CD8-positive, alpha-beta memory T cell (primary cell): Measurements from ENCODE around the gene VPS11. TPM values are rescaled to one million over a fixed set of nuclear protein-coding genes. Genes with fewer than 3 reads are reported as not detected.
A peak's percentile ranks its signal among the peaks of the same experiment; 100 is the strongest.

ENCODE experiments used
- CTCF ChIA-PET: fragments of 350-600 bp; sonication (Branson Sonifier 250); formaldehyde crosslinking; loops from one replicate; lab custom pipeline; 2021; ENCODE audit warnings: antibody characterized with exemption; lab: Charles Lee
- POLR2A ChIA-PET: fragments of 350-600 bp; sonication (Branson Sonifier 250); formaldehyde crosslinking; loops from one replicate; lab custom pipeline; 2021; ENCODE audit warnings: antibody characterized with exemption; lab: Charles Lee
- DNase-seq, 5 donors: peaks; one replicate each; pipeline versions ENCODE4 v3.0.0 to v3.0.0-alpha.2; 2020 to 2022; ENCODE audit warnings: mixed read lengths in 1 of 5
- H3K27ac ChIP-seq: one replicate; pipeline ENCODE4 v1.7.0; 2013; ENCODE audit warnings: low read depth, mild to moderate bottlenecking, low read length, moderate library complexity
- H3K27me3 ChIP-seq: 2 replicates; pipeline ENCODE4 v1.7.0; 2013; ENCODE audit warnings: low read length, mild to moderate bottlenecking; ENCODE audit not compliant: insufficient read depth, poor library complexity, severe bottlenecking
- H3K36me3 ChIP-seq: 2 replicates; pipeline ENCODE4 v1.7.0; 2013; ENCODE audit warnings: mild to moderate bottlenecking, low read length, moderate library complexity; ENCODE audit not compliant: insufficient read depth
- H3K4me1 ChIP-seq: 2 replicates; pipeline ENCODE4 v1.7.0; 2013; ENCODE audit warnings: mild to moderate bottlenecking, low read length, moderate library complexity; ENCODE audit not compliant: insufficient read depth
- H3K4me3 ChIP-seq: 2 replicates; pipeline ENCODE4 v1.7.0; 2013; ENCODE audit warnings: mild to moderate bottlenecking, low read length
- H3K9me3 ChIP-seq: 2 replicates; pipeline ENCODE4 v1.7.0; 2013; ENCODE audit warnings: mild to moderate bottlenecking, low read length
- H3K27ac Mint-ChIP-seq, 8 donors: one replicate each; pipeline ENCODE4 v1.8.0; 2020 to 2021; ENCODE audit warnings: mixed read lengths in 8 of 8, mild to moderate bottlenecking in 6 of 8, inconsistent platforms in 3 of 8, moderate library complexity in 3 of 8
- H3K27me3 Mint-ChIP-seq, 2 donors: one replicate each; pipeline ENCODE4 v1.8.0; 2020 to 2021; ENCODE audit warnings: mixed read lengths in 2 of 2, mild to moderate bottlenecking in 1 of 2, moderate library complexity in 1 of 2
- H3K36me3 Mint-ChIP-seq, 3 donors: one replicate each; pipeline ENCODE4 v1.8.0; 2020 to 2021; ENCODE audit warnings: mixed read lengths in 3 of 3, inconsistent platforms in 1 of 3, mild to moderate bottlenecking in 1 of 3
- H3K4me1 Mint-ChIP-seq, 3 donors: one replicate each; pipeline ENCODE4 v1.8.0; 2020 to 2021; ENCODE audit warnings: mixed read lengths in 3 of 3, inconsistent platforms in 1 of 3, mild to moderate bottlenecking in 1 of 3
- H3K4me3 Mint-ChIP-seq, 7 donors: one replicate each; pipeline ENCODE4 v1.8.0; 2020 to 2021; ENCODE audit warnings: mixed read lengths in 7 of 7, mild to moderate bottlenecking in 6 of 7, moderate library complexity in 4 of 7, inconsistent platforms in 2 of 7
- H3K9me3 Mint-ChIP-seq, 5 donors: one replicate each; pipeline ENCODE4 v1.8.0; 2020 to 2022; ENCODE audit warnings: mixed read lengths in 5 of 5, mild to moderate bottlenecking in 3 of 5, moderate library complexity in 2 of 5, inconsistent platforms in 1 of 5
- polyA plus RNA-seq: library from polyadenylated mRNA; unstranded; fragments of 300-500 nt; fragmentation: Illumina TruSeq; gene quantifications from one replicate; pipeline ENCODE4 v1.2.3, GENCODE V29; 2021
- total RNA-seq, 2 experiments: library from RNA; stranded (reverse); gene quantifications; one replicate each; pipeline ENCODE4 v1.2.3, GENCODE V29; 2021

Gene VPS11
- total and polyA plus RNA-seq, 3 experiments from 2014 or later, result 25.3 to 51.5 (median 26.0) TPM

GRCh38 chr11:119118227-119118626 is 50.6 kb downstream of the VPS11 start:
- ChIA-PET POLR2A (interaction anchor here (2.2 kb wide), 1 partner anchor 11 kb away, joined by 9 read pairs; the partner anchor contains the start of gene C2CD2L), CTCF (interaction anchor here (1.0 to 1.2 kb wide), 2 partner anchors 16 to 206 kb away, joined by 3 to 5 read pairs; partner anchors contain the start of gene DPAGT1)
- H3K9me3 Mint-ChIP-seq, result no peaks in the 10 kb centered on the region
- no peak for DNase-seq
- H3K4me3 Mint-ChIP-seq, result no peak overlapping the region
- peaks cover 36 to 41% (median 38%) of the 10 kb centered on the region in 3 donors for H3K4me1 Mint-ChIP-seq
- peaks cover 0 to 43% (median 12%) of the 10 kb centered on the region in 3 donors for H3K36me3 Mint-ChIP-seq
- H3K27ac Mint-ChIP-seq, result peak overlapping the region in 1 of 8 donors; percentile 24
- peaks cover 0 to 2% of the 10 kb centered on the region in 2 donors for H3K27me3 Mint-ChIP-seq
- Histone ChIP-seq H3K4me1 (peaks cover 50% of the 10 kb centered on the region), H3K27me3 (no peaks in the 10 kb centered on the region), H3K27ac (no peak overlapping the region), H3K36me3 (peaks cover 10% of the 10 kb centered on the region), H3K9me3 (no peaks in the 10 kb centered on the region), H3K4me3 (no peak overlapping the region)

GRCh38 chr11:119118946-119119345 is 51.3 kb downstream of the VPS11 start:
- no peaks in the 10 kb centered on the region for H3K27me3 ChIP-seq
- no peaks in the 10 kb centered on the region for H3K9me3 ChIP-seq
- Mint-ChIP-seq H3K4me1 (peaks cover 39 to 48% (median 42%) of the 10 kb centered on the region in 3 donors), H3K27me3 (peaks cover 0 to 2% of the 10 kb centered on the region in 2 donors), H3K27ac (peak overlapping the region in 1 of 8 donors; percentile 12), H3K4me3 (peak overlapping the region in 1 of 7 donors; percentile 16), H3K36me3 (peaks cover 0 to 42% (median 11%) of the 10 kb centered on the region in 3 donors), H3K9me3 (no peaks in the 10 kb centered on the region)
- H3K27ac ChIP-seq, result no peak overlapping the region
- no peak for DNase-seq
- CTCF ChIA-PET, result interaction anchor here (1.0 to 3.1 kb wide), 3 partner anchors 7 to 205 kb away, joined by 3 to 8 read pairs (median 5); partner anchors contain the start of gene DPAGT1
- peaks cover 47% of the 10 kb centered on the region for H3K4me1 ChIP-seq
- POLR2A ChIA-PET, result interaction anchor here (1.0 to 2.2 kb wide), 2 partner anchors 12 to 51 kb away, joined by 5 to 9 read pairs; partner anchors contain the start of genes C2CD2L and VPS11
- H3K36me3 ChIP-seq, result peaks cover 3% of the 10 kb centered on the region
- no peak overlapping the region for H3K4me3 ChIP-seq

GRCh38 chr11:119120639-119121007 is 53.0 kb downstream of the VPS11 start:
- Mint-ChIP-seq H3K9me3 (no peaks in the 10 kb centered on the region), H3K27ac (peak overlapping the region; percentile 72 to 97 (median 96)), H3K4me3 (peak overlapping the region; percentile 85 to 95 (median 94)), H3K4me1 (peaks cover 35 to 46% (median 43%) of the 10 kb centered on the region in 3 donors), H3K27me3 (peaks cover 0 to 2% of the 10 kb centered on the region in 2 donors), H3K36me3 (peaks cover 0 to 44% (median 4%) of the 10 kb centered on the region in 3 donors)
- peak overlapping the region; percentile 70 for H3K27ac ChIP-seq
- H3K4me3 ChIP-seq, result peak overlapping the region; percentile 67
- DNase-seq, result no peak
- H3K36me3 ChIP-seq, result peaks cover 7% of the 10 kb centered on the region
- H3K9me3 ChIP-seq, result no peaks in the 10 kb centered on the region
- POLR2A ChIA-PET, result interaction anchor here (0.6 to 1.9 kb wide), 3 partner anchors 13 to 22 kb away, joined by 4 to 21 read pairs (median 5); partner anchors contain the start of genes C2CD2L and DPAGT1
- no peaks in the 10 kb centered on the region for H3K27me3 ChIP-seq
- peaks cover 32% of the 10 kb centered on the region for H3K4me1 ChIP-seq
- CTCF ChIA-PET, result interaction anchor here (1.3 to 3.1 kb wide), 4 partner anchors 9 to 202 kb away, joined by 3 to 9 read pairs (median 7); partner anchors contain the start of genes C2CD2L and VPS11

- peak within 1 kb of the TSS; percentile 78 for H3K27ac ChIP-seq
- Mint-ChIP-seq H3K27me3 (peaks cover 0 to 2% of the 10 kb centered on the region in 2 donors), H3K9me3 (no peaks in the 10 kb centered on the region), H3K36me3 (peaks cover 0 to 42% (median 2%) of the 10 kb centered on the region in 3 donors), H3K4me1 (peaks cover 30 to 42% (median 40%) of the 10 kb centered on the region in 3 donors), H3K4me3 (peak within 1 kb of the TSS; percentile 85 to 95 (median 94)), H3K27ac (peak within 1 kb of the TSS; percentile 72 to 97 (median 96))
- H3K4me3 ChIP-seq, result peak within 1 kb of the TSS; percentile 91
- H3K36me3 ChIP-seq, result peaks cover 7% of the 10 kb centered on the region
- ChIA-PET POLR2A (interaction anchor here (1.0 to 2.4 kb wide), 8 partner anchors 12 to 103 kb away, joined by 3 to 21 read pairs (median 6); partner anchors contain the start of genes C2CD2L, DPAGT1, HMBS and RPS25), CTCF (interaction anchor here (0.8 to 3.1 kb wide), 7 partner anchors 9 to 201 kb away, joined by 3 to 9 read pairs (median 6); partner anchors contain the start of genes C2CD2L and VPS11)
- peak; percentile 98 to 100 (median 100) for DNase-seq
- peaks cover 27% of the 10 kb centered on the region for H3K4me1 ChIP-seq
- H3K9me3 ChIP-seq, result no peaks in the 10 kb centered on the region
- H3K27me3 ChIP-seq, result no peaks in the 10 kb centered on the region
Observed at GRCh38 chr11:119121008-119121810, 53.6 kb downstream of the VPS11 start, which contains the start of gene HINFP. Gene HINFP, plus strand, starts transcription at chr11:119121580. Its CDS starts 5,365 bp downstream, at chr11:119126945.

GRCh38 chr11:119121811-119122124 is 54.1 kb downstream of the VPS11 start:
- DNase-seq, result no peak
- peaks cover 7% of the 10 kb centered on the region for H3K36me3 ChIP-seq
- Mint-ChIP-seq H3K4me1 (peaks cover 31 to 45% (median 44%) of the 10 kb centered on the region in 3 donors), H3K9me3 (no peaks in the 10 kb centered on the region), H3K36me3 (peaks cover 0 to 40% (median 2%) of the 10 kb centered on the region in 3 donors), H3K27me3 (peaks cover 0 to 2% of the 10 kb centered on the region in 2 donors), H3K27ac (peak overlapping the region; percentile 72 to 97 (median 95)), H3K4me3 (peak overlapping the region; percentile 85 to 95 (median 94))
- no peaks in the 10 kb centered on the region for H3K27me3 ChIP-seq
- POLR2A ChIA-PET, result interaction anchor here (1.0 to 2.4 kb wide), 8 partner anchors 12 to 103 kb away, joined by 3 to 21 read pairs (median 6); partner anchors contain the start of genes C2CD2L, DPAGT1, HMBS and RPS25
- peak overlapping the region; percentile 91 for H3K4me3 ChIP-seq
- CTCF ChIA-PET, result interaction anchor here (0.8 to 3.1 kb wide), 6 partner anchors 10 to 54 kb away, joined by 3 to 9 read pairs (median 6); partner anchors contain the start of genes C2CD2L and VPS11
- no peaks in the 10 kb centered on the region for H3K9me3 ChIP-seq
- peak overlapping the region; percentile 78 for H3K27ac ChIP-seq
- H3K4me1 ChIP-seq, result peaks cover 24% of the 10 kb centered on the region

GRCh38 chr11:119125821-119126220 is 58.2 kb downstream of the VPS11 start:
- H3K27me3 ChIP-seq, result no peaks in the 10 kb centered on the region
- Mint-ChIP-seq H3K27ac (no peak overlapping the region), H3K4me1 (peaks cover 26 to 52% (median 52%) of the 10 kb centered on the region in 3 donors), H3K36me3 (peaks cover 3 to 62% (median 4%) of the 10 kb centered on the region in 3 donors), H3K9me3 (no peaks in the 10 kb centered on the region), H3K27me3 (peaks cover 0 to 2% of the 10 kb centered on the region in 2 donors), H3K4me3 (no peak overlapping the region)
- H3K36me3 ChIP-seq, result peaks cover 12% of the 10 kb centered on the region
- H3K4me3 ChIP-seq, result no peak overlapping the region
- no peak for DNase-seq
- CTCF ChIA-PET, result no interaction called here
- POLR2A ChIA-PET, result interaction anchor here (0.7 kb wide), 1 partner anchor 108 kb away, joined by 4 read pairs; the partner anchor contains the start of gene RPS25
- H3K27ac ChIP-seq, result no peak overlapping the region
- peaks cover 19% of the 10 kb centered on the region for H3K4me1 ChIP-seq
- H3K9me3 ChIP-seq, result no peaks in the 10 kb centered on the region

- H3K9me3 ChIP-seq, result no peaks in the 10 kb centered on the region
- CTCF ChIA-PET, result interaction anchor here (1.0 kb wide), 1 partner anchor 11 kb away, joined by 3 read pairs; no protein-coding TSS in a partner anchor
- H3K27ac ChIP-seq, result no peak overlapping the region
- peaks cover 21% of the 10 kb centered on the region for H3K36me3 ChIP-seq
- peaks cover 19 to 48% (median 45%) of the 10 kb centered on the region in 3 donors for H3K4me1 Mint-ChIP-seq
- H3K27me3 ChIP-seq, result no peaks in the 10 kb centered on the region
- DNase-seq, result no peak
- H3K27ac Mint-ChIP-seq, result peak overlapping the region in 5 of 8 donors; percentile 8 to 86 (median 22)
- H3K9me3 Mint-ChIP-seq, result no peaks in the 10 kb centered on the region
- H3K4me3 ChIP-seq, result no peak overlapping the region
- peaks cover 18% of the 10 kb centered on the region for H3K4me1 ChIP-seq
- peak overlapping the region in 2 of 7 donors; percentile 42 to 84 for H3K4me3 Mint-ChIP-seq
- peaks cover 4 to 69% (median 10%) of the 10 kb centered on the region in 3 donors for H3K36me3 Mint-ChIP-seq
- POLR2A ChIA-PET, result no interaction called here
- H3K27me3 Mint-ChIP-seq, result peaks cover 0 to 2% of the 10 kb centered on the region in 2 donors
Observed at GRCh38 chr11:119126675-119127268, 59.2 kb downstream of the VPS11 start.
